GM12891 (cell line): ENCODE data around the gene MAN1A1.

Experiments used
- DNase-seq: peaks from one replicate; pipeline ENCODE4 v3.0.0; 2011; ENCODE audit warnings: low spot score; ENCODE audit not compliant: insufficient read length
- FAIRE-seq: peaks from 2 replicates; lab custom pipeline; 2011; peaks lifted over from hg19 to GRCh38; lab: Jason Lieb, UNC
- PAX5 ChIP-seq: IDR thresholded peaks from 2 replicates; pipeline ENCODE4 v1.6.1; 2011; ENCODE audit warnings: low read length, moderate library complexity, mild to moderate bottlenecking; ENCODE audit not compliant: insufficient read depth, severe bottlenecking
- POLR2A ChIP-seq: IDR thresholded peaks from 2 replicates; pipeline ENCODE4 v1.6.1; 2011; ENCODE audit warnings: low read depth, low read length, control low read depth
- POLR2AphosphoS5 ChIP-seq: IDR thresholded peaks from 2 replicates; pipeline ENCODE4 v1.6.1; 2011; ENCODE audit warnings: low read depth, low read length, control low read depth
- POU2F2 ChIP-seq: IDR thresholded peaks from 2 replicates; pipeline ENCODE4 v1.6.1; 2011; ENCODE audit warnings: low read depth, mild to moderate bottlenecking, control low read depth, low read length, moderate library complexity
- SPI1 ChIP-seq: IDR thresholded peaks from 2 replicates; pipeline ENCODE4 v1.6.1; 2011; ENCODE audit warnings: low read depth, low read length, control low read depth
- TAF1 ChIP-seq: IDR thresholded peaks from 2 replicates; pipeline ENCODE4 v1.6.1; 2011; ENCODE audit warnings: low read depth, low read length, control low read depth

MAN1A1 gene

DNA sequence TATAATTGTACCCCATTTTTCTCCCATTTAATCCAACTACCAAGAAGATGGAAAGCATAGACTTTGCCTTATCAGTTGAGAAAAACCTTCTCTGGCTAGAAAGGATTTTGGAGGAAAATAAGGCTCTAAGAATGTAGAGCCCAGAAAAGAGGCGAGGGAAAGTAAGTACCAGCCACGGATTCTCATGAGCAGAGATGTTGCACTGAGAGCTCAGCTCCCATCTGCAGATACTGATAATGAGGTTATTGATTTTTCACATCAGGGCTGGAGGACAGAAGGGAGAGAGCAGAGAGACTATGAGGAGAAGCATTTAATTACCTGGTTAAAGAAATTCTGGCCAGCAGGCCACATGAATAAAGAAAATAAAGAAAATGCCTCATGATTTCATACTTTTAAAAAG lies 166.7 kb downstream of the MAN1A1 start:
- no peak for TF ChIP-seq PAX5
- no peak for TF ChIP-seq POLR2AphosphoS5
- no peak for TF ChIP-seq TAF1
- no peak for TF ChIP-seq SPI1
- no peak for TF ChIP-seq POU2F2
- TF ChIP-seq POLR2A, result no peak
- DNase-seq (no peak), FAIRE-seq (no peak)

DNA sequence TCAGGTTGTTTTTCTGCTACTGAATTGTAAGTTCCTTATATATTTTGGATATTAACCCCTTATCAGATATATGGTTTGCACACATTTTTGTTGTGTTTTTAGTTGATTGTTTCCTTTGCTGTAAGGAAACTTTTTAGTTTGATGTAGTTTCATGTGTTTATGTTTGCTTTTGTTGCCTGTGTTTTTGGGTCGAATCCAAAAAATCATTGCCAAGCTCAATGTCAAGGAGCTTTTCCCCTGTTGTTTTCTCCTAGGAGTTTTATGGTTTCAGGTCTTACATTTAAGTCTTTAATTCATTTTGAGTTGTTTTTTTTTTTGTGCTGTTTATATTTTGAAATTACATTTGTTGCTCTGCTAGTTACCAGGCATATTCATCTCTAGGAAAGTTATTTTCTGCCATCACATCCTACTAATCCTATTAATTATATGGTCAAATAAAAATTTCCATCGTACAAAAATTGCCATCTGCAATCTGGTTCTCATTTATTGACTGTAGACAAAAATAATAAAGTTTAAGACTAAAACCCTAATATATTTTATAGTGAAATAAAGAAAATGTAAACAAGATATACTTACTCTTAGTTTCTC lies 167.3 kb downstream of the MAN1A1 start:
- no peak for DNase-seq

GRCh38 chr6:119181046-119181445 lies 168.5 kb downstream of the MAN1A1 start:
- TF ChIP-seq POLR2A (no peak), POU2F2 (no peak), POLR2AphosphoS5 (no peak)
- no peak for FAIRE-seq

More for the DNA sequence above, 167.3 kb downstream of the MAN1A1 start:
- TF ChIP-seq SPI1 (no peak), POU2F2 (no peak), POLR2AphosphoS5 (no peak), POLR2A (no peak), TAF1 (no peak), PAX5 (no peak)
- no peak for FAIRE-seq

GRCh38 chr6:119179842-119180241 lies 169.7 kb downstream of the MAN1A1 start:
- DNase-seq (no peak), FAIRE-seq (no peak)
- TF ChIP-seq PAX5 (no peak), POLR2A (no peak), POLR2AphosphoS5 (no peak), SPI1 (no peak), TAF1 (no peak), POU2F2 (no peak)

More at GRCh38 chr6:119181046-119181445, 168.5 kb downstream of the MAN1A1 start:
- DNase-seq, result no peak

GRCh38 chr6:119179062-119179461 lies 170.5 kb downstream of the MAN1A1 start:
- FAIRE-seq (no peak), DNase-seq (no peak)
- no peak for TF ChIP-seq POU2F2
- TF ChIP-seq POLR2AphosphoS5, result no peak
- TF ChIP-seq POLR2A, result no peak
- TF ChIP-seq PAX5, result no peak
- TF ChIP-seq TAF1, result no peak
- TF ChIP-seq SPI1, result no peak

DNA sequence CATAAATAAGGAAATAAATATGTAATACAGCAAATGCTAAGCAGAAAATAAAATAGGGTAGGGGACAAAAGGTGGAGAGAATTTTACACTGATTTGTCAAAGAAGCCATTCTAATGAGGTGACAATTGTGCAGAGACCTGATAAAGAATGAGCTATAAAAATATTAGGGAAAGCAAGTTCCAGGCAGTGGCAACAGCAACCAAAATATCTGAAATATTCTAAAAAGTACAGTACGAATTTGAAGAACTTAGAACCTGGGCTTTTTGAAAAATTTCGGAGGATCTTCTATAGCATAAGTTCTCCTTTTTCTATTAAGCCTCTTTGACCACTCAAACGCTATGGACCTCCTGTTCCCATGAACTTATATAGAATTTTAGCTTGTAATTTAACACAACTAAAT lies 173.1 kb downstream of the MAN1A1 start:
- no peak for TF ChIP-seq TAF1
- no peak for TF ChIP-seq POLR2A
- no peak for TF ChIP-seq POU2F2
- no peak for TF ChIP-seq PAX5
- no peak for TF ChIP-seq POLR2AphosphoS5
- TF ChIP-seq SPI1, result no peak
- FAIRE-seq (no peak), DNase-seq (no peak)

DNA sequence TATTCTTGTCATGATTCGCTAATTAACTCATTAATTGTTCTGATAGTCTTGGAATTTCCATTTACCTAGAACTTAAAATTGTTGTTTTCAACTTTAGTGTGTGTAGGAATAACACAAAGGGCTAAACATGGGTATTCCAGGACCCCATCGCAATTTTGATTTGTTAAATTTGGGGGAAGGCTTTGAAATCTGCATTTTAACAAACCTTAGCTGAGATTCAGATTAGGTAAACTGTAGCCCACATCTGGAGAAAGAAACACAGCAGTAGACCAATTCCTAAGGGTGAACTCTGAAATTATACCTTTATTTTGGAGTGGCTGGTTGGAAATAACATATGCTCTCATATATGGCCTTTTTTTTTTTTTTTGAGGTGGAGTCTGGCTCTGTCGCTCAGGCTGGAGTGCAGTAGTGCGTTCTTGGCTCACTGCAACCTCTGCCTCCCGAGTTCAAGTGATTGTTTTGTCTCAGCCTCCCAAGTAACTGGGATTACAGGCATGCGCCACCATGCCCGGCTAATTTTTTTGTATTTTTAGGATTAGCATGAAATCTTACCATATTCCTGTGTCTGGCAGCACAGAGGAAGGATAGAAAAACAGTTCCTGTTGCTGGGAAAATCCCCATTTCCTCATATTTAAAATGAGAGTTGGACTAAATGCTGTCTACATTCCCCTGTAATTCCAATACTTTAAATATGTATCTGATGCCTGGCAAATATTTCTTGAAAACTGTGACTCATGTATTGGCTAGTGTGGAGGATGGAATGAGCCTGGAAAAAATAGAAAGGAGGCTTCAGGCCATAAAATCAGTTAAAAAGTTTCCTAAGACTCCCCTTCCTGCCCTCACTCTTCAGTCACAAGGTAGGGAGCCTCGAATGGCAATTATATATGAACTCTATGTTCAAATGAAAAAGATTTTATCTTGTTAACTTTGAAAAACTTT lies 174.4 kb downstream of the MAN1A1 start:
- TF ChIP-seq TAF1 (no peak), PAX5 (no peak), POLR2A (no peak), POU2F2 (no peak), POLR2AphosphoS5 (no peak), SPI1 (no peak)
- DNase-seq, result no peak
- FAIRE-seq, result no peak

- TF ChIP-seq PAX5 (no peak), SPI1 (no peak)
- DNase-seq, result no peak
- FAIRE-seq, result no peak
Observed at GRCh38 chr6:119174085-119174445, 175.5 kb downstream of the MAN1A1 start.

DNA sequence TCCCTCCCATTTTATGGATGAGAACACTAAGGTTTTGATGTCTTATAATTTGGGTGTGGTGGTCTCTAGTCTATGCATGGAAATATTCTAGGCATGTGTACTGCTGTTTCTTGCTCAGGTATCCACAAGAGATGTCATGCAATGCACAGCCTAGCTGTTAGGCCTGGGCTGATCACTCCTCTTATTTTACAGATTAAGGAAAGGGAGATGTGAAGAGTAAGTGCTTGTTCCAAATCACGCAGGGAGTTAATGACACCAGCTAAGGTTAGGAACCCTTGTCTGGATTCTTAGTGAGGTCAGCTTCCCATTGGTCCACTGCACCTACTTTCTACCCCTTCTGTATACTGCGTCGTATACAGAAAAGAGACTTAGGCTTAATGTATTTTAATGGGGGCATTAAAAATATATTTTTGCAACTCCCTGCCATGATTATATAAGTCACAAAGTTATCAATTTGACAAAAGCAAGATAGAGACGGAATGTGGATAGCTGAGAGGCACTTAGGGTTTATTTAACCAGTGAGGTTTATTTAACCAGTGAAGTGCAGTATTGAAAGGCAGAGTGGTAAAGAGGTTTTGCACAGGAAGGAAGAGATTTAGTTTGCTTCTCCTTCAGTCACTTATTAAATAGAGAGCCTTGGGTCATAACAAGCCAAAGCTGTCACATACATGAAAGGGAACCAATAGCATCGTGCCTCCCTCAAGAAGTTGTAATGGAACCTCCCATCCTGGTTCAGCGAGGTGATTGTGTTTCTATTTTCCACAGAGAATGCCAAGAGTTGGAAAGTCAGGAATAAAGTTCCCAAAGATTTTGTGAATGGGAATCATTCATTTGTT lies 176.1 kb downstream of the MAN1A1 start:
- no peak for TF ChIP-seq POLR2A
- no peak for TF ChIP-seq SPI1
- no peak for TF ChIP-seq PAX5
- no peak for TF ChIP-seq POU2F2
- no peak for TF ChIP-seq POLR2AphosphoS5
- no peak for TF ChIP-seq TAF1
- FAIRE-seq (no peak), DNase-seq (no peak)
